Measurements from ENCODE around the gene CCDC144A. TPM values are rescaled to one million over a fixed set of nuclear protein-coding genes. Genes with fewer than 3 reads are reported as not detected.
"Not testable (repeated sequence)": the region's sequence is repeated elsewhere in the genome, so short reads cannot be mapped to it uniquely, and the experiment has no call there.

CCDC144A gene, protein sequence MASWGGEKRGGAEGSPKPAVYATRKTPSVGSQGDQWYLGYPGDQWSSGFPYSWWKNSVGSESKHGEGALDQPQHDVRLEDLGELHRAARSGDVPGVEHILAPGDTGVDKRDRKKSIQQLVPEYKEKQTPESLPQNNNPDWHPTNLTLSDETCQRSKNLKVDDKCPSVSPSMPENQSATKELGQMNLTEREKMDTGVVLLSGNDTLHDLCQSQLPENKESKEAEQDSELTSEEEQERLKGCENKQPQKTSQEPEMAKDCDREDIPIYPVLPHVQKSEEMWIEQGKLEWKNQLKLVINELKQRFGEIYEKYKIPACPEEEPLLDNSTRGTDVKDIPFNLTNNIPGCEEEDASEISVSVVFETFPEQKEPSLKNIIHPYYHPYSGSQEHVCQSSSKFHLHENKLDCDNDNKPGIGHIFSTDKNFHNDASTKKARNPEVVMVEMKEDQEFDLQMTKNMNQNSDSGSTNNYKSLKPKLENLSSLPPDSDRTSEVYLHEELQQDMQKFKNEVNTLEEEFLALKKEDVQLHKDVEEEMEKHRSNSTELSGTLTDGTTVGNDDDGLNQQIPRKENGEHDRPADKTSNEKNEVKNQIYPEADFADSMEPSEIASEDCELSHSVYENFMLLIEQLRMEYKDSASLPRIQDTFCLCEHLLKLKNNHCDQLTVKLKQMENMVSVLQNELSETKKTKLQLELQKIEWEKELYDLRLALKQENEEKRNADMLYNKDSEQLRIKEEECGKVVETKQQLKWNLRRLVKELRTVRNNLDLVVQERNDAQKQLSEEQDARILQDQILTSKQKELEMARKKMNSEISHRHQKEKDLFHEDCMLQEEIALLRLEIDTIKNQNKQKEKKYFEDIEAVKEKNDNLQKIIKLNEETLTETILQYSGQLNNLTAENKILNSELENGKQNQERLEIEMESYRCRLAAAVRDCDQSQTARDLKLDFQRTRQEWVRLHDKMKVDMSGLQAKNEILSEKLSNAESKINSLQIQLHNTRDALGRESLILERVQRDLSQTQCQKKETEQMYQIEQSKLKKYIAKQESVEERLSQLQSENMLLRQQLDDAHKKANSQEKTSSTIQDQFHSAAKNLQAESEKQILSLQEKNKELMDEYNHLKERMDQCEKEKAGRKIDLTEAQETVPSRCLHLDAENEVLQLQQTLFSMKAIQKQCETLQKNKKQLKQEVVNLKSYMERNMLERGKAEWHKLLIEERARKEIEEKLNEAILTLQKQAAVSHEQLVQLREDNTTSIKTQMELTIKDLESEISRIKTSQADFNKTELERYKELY (N-terminal part only)
- total RNA-seq = 1 to 10 TPM in 5 of 9 donors, under 1 TPM in 3, not detected in 1; 0.31 to 4.4 (median 1.5) TPM
- 1 to 10 TPM in 1 of 2 donors, under 1 TPM in 1; 0.78 to 1.2 TPM for polyA plus RNA-seq
- long read RNA-seq, donor 1 = 0 reads
- long read RNA-seq, donor 2 = 0 reads
- long read RNA-seq, donor 3, partial matches to known transcripts = 0 of 3 reads
- long read RNA-seq, donor 3, other reads (novel, unspliced or antisense) = 3 of 3 reads

DNA sequence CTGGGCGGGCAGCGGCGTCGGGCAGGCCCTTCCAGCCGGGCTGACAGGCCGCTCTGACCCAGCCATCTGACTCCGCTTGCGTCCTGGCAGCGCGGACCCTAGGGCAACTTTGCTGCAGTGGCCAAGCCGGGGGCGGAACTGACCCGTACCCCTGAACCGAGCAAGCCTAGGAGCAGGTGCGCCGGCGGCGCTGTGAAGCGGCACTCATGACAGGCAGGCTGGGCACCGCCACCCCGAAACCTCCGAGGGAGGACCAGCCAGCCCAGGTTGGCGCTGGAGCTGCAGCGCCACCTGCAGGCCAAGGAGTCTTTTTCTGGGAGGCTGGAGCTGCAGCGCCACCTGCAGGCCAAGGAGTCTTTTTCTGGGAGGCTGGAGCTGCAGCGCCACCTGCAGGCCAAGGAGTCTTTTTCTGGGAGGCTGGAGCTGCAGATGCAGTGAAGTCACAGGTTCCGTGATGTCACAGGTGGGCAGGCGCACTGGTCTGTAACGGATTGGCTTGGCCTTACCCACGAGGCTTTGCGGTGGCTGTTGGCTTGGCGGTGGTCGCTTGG is at the start of gene CCDC144A:
Gene CCDC144A (plus strand): TSS at position 511 of the 551 bp plus-strand sequence. CDS start 160 bp downstream, outside the sequence.
- H3K4me1 ChIP-seq; H3K27ac ChIP-seq; intact Hi-C loops (cut with DNase I); H3K27me3 ChIP-seq; H3K9me3 ChIP-seq; H3K36me3 ChIP-seq: not testable (repeated sequence)
- DNase-seq (peak in 2 of 5 donors; percentile 64 to 80), ATAC-seq (peak in 1 of 4 donors; percentile 36)
- TF ChIP-seq, protein P1, sequence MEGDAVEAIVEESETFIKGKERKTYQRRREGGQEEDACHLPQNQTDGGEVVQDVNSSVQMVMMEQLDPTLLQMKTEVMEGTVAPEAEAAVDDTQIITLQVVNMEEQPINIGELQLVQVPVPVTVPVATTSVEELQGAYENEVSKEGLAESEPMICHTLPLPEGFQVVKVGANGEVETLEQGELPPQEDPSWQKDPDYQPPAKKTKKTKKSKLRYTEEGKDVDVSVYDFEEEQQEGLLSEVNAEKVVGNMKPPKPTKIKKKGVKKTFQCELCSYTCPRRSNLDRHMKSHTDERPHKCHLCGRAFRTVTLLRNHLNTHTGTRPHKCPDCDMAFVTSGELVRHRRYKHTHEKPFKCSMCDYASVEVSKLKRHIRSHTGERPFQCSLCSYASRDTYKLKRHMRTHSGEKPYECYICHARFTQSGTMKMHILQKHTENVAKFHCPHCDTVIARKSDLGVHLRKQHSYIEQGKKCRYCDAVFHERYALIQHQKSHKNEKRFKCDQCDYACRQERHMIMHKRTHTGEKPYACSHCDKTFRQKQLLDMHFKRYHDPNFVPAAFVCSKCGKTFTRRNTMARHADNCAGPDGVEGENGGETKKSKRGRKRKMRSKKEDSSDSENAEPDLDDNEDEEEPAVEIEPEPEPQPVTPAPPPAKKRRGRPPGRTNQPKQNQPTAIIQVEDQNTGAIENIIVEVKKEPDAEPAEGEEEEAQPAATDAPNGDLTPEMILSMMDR (IDR thresholded peaks at IDR 0.05) = peak; percentile 6 to 76 (median 50)
- WGBS, 4 donors = 49 to 74% (median 53%) methylated on average over 10 to 33 of the region's 33 CpGs
- H3K4me3 ChIP-seq = peak within 1 kb of the TSS in 2 of 12 donors; percentile 27 to 45

DNA sequence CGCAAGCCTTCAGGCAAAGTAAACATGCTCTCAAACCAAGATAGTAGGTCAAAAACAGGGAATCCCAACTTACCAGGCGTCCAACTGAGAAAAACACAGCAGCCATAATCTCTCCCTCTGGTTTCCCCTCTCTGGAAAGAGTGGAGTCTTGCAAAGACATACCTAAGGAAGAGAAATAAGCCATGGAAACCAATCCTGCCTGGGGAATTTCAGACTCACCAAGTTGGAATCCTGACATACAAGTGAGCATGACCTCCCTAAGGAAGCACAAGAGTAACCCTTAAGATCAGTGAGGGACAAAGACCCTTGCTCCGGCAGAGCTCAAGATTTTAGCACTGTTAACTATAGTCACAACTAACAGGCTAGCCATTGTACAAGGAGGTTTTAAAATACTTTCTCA is 40.5 kb upstream of the CCDC144A start:
- Histone ChIP-seq H3K27ac (no peak overlapping the region), H3K4me3 (no peak overlapping the region), H3K36me3 (peaks cover 0 to 42% (median 23%) of the 10 kb centered on the region in 9 donors), H3K4me1 (peaks cover 0 to 19% (median 5%) of the 10 kb centered on the region in 12 donors), H3K9me3 (no peaks in the 10 kb centered on the region), H3K27me3 (no peaks in the 10 kb centered on the region)
- ATAC-seq (no peak), DNase-seq (no peak)
- 92 to 98% (median 96%) methylated on average over 3 of the region's 3 CpGs for WGBS, 4 donors
- intact Hi-C loops (cut with DNase I) = no loop called here
- TF ChIP-seq, protein P1 (IDR thresholded peaks at IDR 0.05) = no peak
- TF ChIP-seq POLR2A (IDR thresholded peaks at IDR 0.05) = no peak

DNA sequence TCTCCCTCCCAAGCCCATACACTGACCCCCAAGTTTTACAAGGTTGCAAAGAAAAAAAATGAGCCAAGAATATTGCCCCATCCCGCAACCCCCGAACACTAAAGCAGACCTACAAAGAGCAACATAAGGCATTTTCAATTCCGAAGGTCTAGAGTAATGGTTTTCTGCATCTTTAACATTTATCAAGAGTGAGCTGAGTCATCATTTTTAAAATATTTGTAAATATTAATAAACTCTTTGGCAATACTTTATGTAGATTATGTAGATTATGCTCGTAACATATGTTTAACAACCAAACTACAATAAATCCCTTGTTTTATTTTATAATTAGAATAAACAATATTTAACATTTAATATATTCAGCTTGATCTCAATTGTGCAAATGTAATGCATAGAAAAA is 37.8 kb upstream of the CCDC144A start:
- 95 to 97% (median 95%) methylated on average over 4 of the region's 4 CpGs for WGBS, 4 donors
- peak overlapping the region in 2 of 12 donors; percentile 70 to 79 for H3K4me3 ChIP-seq
- intact Hi-C loops (cut with DNase I) = loop anchor here in 1 of 10 donors (5.0 kb wide), 1 partner anchor 65 kb away; no protein-coding TSS in a partner anchor
- H3K9me3 ChIP-seq = no peaks in the 10 kb centered on the region
- H3K36me3 ChIP-seq = peaks cover 0 to 20% (median 9%) of the 10 kb centered on the region in 9 donors
- H3K27ac ChIP-seq = peak overlapping the region in 7 of 12 donors; percentile 87 to 98 (median 94)
- no peak for TF ChIP-seq POLR2A (IDR thresholded peaks at IDR 0.05)
- TF ChIP-seq, protein P1 (IDR thresholded peaks at IDR 0.05) = no peak
- DNase-seq = no peak
- ATAC-seq = no peak
- H3K27me3 ChIP-seq = no peaks in the 10 kb centered on the region
- peaks cover 0 to 19% (median 5%) of the 10 kb centered on the region in 12 donors for H3K4me1 ChIP-seq
